CD4-positive, alpha-beta T cell treated with Interleukin-17A for 4 hours (primary cell): ENCODE results near the gene C2orf92.
"Not testable (repeated sequence)": the region's sequence is repeated elsewhere in the genome, so short reads cannot be mapped to it uniquely, and the experiment has no call there.

Experiments used
- DNase-seq: peaks from one replicate; pipeline ENCODE4 v3.0.0-alpha.2; 2020; ENCODE audit warnings: mixed read lengths

C2orf92 gene

DNA sequence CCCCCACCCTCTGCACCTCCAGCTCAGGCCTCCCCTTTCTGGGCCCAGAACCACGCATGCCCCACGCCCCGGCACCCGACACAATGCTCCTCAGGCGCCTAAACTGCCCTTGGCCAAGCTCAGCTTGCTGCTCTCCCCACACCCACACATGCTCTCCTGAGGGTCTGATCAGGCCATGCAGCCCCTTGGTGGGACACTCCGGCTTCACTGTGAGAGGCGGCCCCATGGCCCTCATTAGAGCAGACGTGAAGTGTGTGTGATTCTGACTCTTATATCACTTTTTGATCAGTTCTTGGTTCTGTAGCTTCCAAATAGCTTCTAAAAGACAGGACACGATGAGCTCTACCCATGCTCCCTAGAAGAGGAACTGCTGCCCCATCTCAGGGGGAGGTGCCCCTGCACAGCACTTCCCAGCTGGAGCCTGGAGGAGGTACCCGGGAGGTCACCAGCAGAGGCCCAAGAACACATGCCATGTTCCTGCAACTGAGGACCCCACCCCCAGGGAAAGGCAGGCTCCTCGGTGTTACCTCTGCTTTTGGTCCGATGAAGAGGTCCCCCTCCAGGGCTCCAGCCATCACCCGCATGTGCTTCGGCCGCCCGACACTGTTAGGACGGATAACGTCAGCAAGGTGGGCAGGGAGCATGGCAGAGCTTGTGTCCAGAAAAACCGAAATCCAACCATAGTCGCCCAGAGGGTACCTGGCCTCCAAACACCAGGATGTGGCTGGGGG is 9.3 kb upstream of the C2orf92 start:
- no peak for DNase-seq

- DNase-seq = no peak
Observed at GRCh38 chr2:97660775-97661389, 8.6 kb upstream of the C2orf92 start.

- DNase-seq = no peak
Observed at GRCh38 chr2:97661927-97662326, 7.6 kb upstream of the C2orf92 start.

GRCh38 chr2:97662386-97662894 is 7.1 kb upstream of the C2orf92 start:
- DNase-seq = no peak

DNA sequence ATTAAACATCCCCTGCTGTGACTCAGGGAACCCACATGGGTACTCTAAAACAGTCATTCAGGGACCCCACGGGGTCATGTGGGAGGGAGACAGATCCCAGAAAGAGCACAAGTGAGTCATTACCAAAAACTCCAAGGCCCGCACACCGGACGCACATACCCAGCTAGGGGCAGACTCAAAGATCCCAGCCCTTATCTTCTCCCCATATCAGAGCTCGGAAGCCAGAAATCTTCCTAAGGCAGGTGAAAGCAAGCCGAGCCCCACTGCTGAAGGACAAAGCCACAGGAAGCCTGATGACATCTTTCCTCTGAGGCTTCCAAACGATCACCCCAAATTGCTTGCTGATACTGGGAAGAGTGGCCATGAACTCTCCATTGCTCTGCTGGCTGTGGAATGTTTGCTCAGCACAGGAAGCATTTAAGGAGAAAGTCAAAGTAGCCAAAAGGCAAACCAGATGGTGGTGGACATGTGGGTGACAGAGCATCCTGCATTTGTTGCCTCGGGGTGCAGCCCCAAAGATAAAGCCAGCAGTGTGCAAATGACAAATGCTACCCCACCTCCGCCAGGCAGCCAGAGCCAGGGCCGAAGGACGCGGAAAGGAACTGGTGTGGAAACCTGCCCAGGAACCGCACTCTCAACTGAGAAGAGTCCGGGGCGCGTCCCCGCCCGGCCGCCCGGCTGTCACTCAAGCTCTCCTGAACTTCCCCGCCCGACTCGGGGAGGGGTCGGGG is 6.5 kb upstream of the C2orf92 start:
- DNase-seq = peak; percentile 74

DNA sequence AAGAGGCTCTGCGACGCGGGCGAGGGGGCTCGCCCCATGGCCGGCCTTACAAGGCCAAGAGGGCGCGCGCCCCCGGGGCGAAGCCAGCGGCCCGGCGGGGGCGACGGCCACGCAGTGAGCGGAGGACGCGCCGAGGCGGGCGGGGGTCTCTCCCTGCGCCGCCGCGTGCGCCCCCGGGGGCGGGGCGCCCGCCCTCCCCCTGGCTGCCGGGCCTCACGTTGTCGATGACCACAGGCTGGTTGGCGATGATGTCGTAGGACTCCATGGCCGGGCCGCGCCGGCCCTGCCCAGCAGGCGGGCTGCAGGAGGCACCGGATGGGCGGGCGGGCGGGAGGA is 5.9 kb upstream of the C2orf92 start:
- no peak for DNase-seq

- peak; percentile 98 for DNase-seq
Observed at GRCh38 chr2:97663962-97664635, 5.4 kb upstream of the C2orf92 start, which contains the start of gene ACTR1B. ACTR1B (minus strand) TSS chr2:97664044; CDS start chr2:97663890, 154 bp downstream.

DNA sequence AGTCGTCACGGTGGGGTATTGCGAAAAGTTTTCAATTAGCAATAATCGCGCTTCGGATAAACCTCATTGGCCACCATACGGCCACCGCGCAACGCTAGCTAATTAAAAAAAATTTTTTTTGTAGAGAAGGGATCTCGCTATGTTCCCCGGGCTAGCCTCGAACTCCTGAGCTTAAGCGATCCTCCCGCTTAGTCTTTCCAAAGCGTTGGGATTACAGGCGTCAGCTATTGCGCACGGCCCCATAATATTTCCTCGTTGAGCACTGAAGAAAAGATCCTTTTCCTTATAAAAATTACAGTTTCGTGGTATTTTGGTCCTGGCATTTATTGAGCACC is 4.9 kb upstream of the C2orf92 start:
- DNase-seq = no peak

GRCh38 chr2:97670471-97670870 is 958 bp downstream of the C2orf92 start:
- DNase-seq = no peak

- no peak for DNase-seq
Observed at GRCh38 chr2:97671526-97671925, 2.0 kb downstream of the C2orf92 start.

- DNase-seq = not testable (repeated sequence)
Observed at GRCh38 chr2:97672606-97673140, 3.2 kb downstream of the C2orf92 start.

- DNase-seq = no peak
Observed at GRCh38 chr2:97673182-97673914, 3.8 kb downstream of the C2orf92 start.

GRCh38 chr2:97673915-97674283 is 4.4 kb downstream of the C2orf92 start:
- no peak for DNase-seq

GRCh38 chr2:97675430-97676113 is 6.1 kb downstream of the C2orf92 start:
- no peak for DNase-seq

- DNase-seq = no peak
Observed at GRCh38 chr2:97676620-97677019, 7.1 kb downstream of the C2orf92 start.

DNA sequence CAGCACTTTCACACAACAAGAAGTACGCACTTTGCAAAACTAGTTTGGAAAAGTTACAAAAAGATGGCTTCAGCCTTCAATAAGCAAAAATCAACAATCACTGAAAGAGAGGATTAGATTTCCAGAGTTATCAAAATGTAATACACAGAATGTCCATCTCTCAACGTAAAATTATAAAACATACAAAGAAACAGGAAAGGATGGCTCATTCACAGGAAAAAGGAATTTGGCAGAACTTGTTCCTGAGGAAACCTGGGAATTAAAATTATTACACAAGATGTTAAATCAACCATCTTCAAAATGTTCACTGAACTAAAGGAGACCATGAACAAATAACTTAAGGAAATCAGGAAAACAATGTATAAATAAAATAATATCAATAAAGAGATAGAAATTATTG is 8.0 kb downstream of the C2orf92 start:
- DNase-seq = no peak

DNA sequence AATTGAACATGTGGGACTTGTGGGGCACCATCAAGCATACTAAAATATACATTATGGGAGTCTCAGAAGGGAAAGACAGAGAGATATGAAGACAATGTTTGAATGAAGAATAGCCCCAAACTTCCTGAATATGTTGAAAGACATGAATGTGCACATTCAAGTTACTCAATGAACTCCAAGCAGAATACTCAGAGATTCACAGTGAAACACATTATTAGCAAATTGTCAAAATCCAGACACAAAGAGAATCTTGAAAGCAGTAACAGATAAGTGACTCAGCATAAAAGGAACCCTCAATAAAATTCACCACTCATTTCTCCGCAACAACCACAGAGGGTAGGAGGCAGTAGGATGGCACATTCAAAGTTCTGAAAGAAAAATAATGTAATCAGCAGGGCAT is 8.8 kb downstream of the C2orf92 start:
- no peak for DNase-seq

DNA sequence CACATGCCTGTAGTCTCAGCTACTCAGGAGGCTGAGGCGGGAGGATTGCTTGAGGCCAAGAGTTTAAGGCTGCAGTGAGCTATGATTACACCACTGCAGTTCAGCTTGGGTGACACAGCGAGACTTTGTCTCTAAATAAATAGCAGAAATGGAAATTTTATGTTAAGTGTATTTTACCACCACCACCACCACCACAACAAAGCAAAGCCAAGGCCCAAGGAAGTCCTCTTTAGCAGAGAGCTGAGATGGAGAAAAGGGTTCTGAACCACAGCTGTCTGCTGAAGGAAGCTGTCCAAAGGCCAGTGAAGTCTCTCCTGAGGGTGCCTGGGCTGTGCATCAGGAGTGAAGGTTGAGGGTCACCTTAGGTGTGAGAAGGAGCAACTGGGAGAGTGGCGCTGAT is 17.7 kb downstream of the C2orf92 start:
- not testable (repeated sequence) for DNase-seq

GRCh38 chr2:97688062-97688827 is 18.7 kb downstream of the C2orf92 start:
- no peak for DNase-seq

- no peak for DNase-seq
Observed at GRCh38 chr2:97691166-97691565, 21.7 kb downstream of the C2orf92 start.

GRCh38 chr2:97693476-97693875 is 24.0 kb downstream of the C2orf92 start:
- DNase-seq = no peak
